CD4-positive, alpha-beta T cell treated with Interleukin-2 at 100 ng/mL for 4 hours (primary cell): ENCODE results near the gene C4orf54.

Experiments used
- DNase-seq: peaks from one replicate; pipeline ENCODE4 v3.0.0-alpha.2; 2020; ENCODE audit warnings: low spot score

The C4orf54 gene

GRCh38 chr4:99617374-99617773 lies 40.3 kb downstream of the C4orf54 start:
- DNase-seq = no peak

- DNase-seq = no peak
Measured at GRCh38 chr4:99615170-99615820, 42.3 kb downstream of the C4orf54 start.

GRCh38 chr4:99614491-99614890 lies 43.1 kb downstream of the C4orf54 start:
- no peak for DNase-seq

- no peak for DNase-seq
Measured at GRCh38 chr4:99612704-99613103, 44.9 kb downstream of the C4orf54 start.

GRCh38 chr4:99612281-99612680 lies 45.3 kb downstream of the C4orf54 start:
- no peak for DNase-seq

- no peak for DNase-seq
Measured at GRCh38 chr4:99610605-99611175, 46.9 kb downstream of the C4orf54 start.

- no peak for DNase-seq
Measured at GRCh38 chr4:99608417-99608816, 49.2 kb downstream of the C4orf54 start.
